HG03354 (cell line): ENCODE results near the gene ANO7.

ENCODE experiments used
- ATAC-seq: cut with Tn5 transposase; IDR thresholded peaks from one replicate; pipeline ENCODE4 v1.9.1; 2021; ENCODE audit warnings: mild to moderate bottlenecking; ENCODE audit not compliant: unreplicated experiment, poor library complexity, severe bottlenecking

Gene ANO7

GRCh38 chr2:241239552-241240202, 51.2 kb downstream of the ANO7 start:
- no peak for ATAC-seq

- no peak for ATAC-seq
Measured at GRCh38 chr2:241240320-241241004, 52.0 kb downstream of the ANO7 start.

DNA sequence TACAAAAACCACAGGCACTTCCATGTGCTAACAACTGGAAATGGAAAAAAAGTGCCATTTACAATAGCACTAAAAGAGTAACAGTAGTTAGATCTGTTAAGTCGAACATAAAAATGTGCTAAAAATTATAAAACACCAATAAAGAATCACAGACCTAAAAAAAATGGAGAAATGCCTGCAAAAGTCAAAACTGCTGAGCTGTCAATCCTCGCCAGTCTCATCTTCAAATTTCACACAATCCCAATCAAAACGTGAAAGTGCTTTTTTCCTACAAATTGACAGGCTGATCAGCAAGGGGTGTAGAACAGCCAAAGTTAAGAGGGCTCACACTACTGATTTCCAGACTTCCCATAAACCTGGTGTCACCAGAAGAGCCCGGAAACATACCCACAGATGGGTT, 53.2 kb downstream of the ANO7 start:
- no peak for ATAC-seq

DNA sequence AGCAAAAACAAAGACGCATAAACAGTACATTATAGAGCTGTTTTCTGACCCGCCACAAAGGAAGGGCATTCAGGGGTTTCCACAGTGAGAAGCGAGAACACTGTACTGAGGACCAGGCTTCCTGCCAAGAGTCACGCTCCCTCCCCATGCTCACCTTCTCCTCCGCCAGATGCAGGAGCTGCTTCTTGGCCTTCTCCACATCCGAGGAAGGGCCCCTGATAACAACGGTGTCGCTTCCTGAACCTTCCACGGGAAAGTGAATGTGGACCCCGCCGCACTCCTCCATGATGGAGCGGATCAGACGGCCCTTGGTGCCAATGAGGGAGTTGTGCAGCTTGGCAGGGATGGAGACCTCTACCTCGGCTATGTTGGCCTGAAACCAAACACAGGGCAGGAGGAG, 53.8 kb downstream of the ANO7 start:
- ATAC-seq: no peak

- no peak for ATAC-seq
Measured at GRCh38 chr2:241244368-241244767, 55.9 kb downstream of the ANO7 start.

- ATAC-seq: no peak
Measured at GRCh38 chr2:241248289-241248688, 59.8 kb downstream of the ANO7 start.

DNA sequence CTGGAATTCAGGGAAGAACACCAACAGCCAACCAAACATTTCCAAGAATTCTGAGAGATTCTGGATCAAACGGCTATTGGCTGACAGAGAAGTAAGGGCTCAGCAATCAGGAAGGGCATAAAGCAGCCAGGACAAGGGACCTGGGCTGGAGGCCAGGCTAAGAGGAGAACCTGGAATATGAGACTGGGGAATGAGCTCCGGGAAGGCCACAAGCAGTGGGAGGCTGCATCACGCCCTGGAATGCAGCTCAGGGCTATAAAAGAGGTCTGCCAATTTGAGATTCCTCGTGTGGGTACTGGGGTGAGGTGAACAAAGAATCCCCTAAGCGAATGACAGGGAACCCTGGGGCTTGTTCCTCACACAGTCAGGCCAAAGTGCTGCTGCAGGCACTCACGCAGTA, 60.4 kb downstream of the ANO7 start:
- no peak for ATAC-seq

GRCh38 chr2:241249654-241250053, 61.2 kb downstream of the ANO7 start:
- no peak for ATAC-seq

DNA sequence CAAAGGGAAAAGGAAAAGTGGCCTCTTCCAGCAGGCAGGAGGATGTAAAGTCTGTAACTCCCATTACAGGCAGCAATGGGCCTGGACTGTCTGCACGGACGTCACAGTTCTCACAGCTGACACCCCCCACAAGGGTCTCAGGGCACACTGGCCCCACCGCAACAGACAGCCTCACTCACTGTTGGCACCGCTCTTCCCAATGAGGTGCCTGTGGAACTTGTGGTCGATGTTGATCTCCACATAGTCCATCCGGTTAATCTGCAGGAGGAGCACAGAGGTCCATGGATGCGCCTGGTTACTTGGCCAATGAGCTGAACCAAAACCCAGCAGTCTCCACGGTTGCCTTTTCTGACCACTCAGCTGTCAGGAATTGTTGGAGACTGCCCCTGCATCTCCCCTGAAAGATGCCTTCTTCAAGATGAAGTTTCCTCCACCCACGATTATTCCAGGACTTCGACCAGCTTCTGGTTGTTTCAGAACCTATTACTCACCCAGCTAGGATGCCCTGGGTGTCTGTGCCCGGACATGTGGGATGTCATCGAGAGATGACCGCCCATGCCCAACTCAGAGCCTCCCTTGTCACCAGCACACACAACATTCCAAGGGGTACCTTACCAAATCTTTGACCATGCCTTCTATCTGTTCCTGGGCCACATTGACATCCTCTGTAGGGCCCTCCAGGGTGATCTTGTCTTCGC, 64.5 kb downstream of the ANO7 start:
- ATAC-seq: no peak

- ATAC-seq: no peak
Measured at GRCh38 chr2:241254904-241255351, 66.5 kb downstream of the ANO7 start.

DNA sequence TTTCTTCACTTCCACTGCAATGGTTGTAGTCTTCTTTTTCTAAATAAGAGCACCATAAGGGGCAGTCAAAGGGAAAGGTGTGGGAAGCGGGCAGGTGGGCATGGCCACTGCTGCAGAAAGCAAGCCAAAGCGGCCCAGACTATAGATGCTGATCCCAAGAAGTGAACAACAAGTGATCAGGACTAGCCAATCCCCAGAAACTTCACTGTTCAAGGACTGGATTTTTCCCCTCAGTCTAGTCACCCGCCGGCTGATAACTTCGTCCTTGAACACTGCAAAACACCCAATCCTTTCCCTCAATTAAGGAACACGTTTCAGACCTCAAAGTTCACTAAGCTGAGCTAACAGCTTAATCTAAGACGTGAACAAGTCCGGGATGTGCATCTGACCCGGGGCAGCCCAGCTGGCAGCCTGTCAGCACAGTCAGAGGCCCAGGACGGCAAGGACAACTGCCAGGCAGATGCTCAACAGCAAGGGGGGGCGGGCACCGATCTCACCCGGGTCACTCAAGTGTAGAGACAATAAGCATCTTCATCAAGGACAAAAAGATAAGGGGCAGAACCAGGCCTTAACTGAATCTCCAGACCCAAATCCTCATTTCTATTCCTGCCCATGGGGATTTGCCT, 67.2 kb downstream of the ANO7 start:
- no peak for ATAC-seq

- no peak for ATAC-seq
Measured at GRCh38 chr2:241256168-241256545, 67.7 kb downstream of the ANO7 start.

DNA sequence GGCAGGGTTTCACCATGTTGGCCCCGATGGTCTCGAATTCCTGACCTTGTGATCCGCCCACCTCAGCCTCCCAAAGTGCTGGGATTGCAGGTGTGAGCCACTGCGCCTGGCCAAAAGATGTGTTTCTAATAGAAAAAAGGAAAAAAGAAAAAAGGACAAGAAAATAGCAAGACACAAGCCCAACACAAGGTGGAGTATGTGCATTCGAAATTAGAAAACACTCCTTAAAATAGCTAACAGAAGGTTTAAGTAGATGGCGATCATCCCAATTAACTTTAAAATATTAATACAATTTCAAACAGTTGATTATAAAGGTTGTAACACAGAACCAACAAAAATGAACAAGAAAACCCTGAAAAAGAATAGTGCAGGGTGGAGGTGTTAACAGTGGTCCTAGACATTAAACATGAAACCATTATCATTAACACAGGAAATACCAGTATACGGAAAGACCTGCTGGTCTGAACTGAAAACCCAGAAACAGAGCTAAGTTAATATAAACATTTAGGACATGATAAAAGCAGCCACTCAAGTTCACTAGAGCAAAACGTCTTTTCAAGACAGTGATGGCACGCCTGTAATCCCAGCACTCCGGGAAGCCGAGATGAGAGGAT, 69.0 kb downstream of the ANO7 start:
- no peak for ATAC-seq

GRCh38 chr2:241258505-241259280, 70.2 kb downstream of the ANO7 start:
- no peak for ATAC-seq

DNA sequence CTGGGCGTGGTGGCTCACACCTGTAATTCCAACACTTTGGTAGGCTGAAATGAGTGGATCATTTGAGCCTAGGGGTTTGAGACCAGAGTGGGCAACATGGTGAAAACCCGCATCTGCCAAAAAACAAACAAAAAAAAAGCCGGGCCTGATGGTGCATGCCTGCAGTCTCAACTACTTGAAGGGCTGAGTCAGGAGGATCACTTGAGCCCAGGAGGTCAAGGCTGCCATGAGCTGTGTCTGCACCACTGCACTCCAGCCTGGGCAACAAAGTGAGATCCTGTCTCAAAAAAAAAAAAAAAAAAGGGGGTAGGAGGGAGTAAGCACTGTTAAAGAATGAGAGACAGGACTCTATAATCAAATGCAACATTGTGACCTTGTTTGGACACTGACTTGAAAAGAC, 72.4 kb downstream of the ANO7 start:
- ATAC-seq: no peak

GRCh38 chr2:241261628-241262027, 73.2 kb downstream of the ANO7 start:
- no peak for ATAC-seq

- no peak for ATAC-seq
Measured at GRCh38 chr2:241263061-241263460, 74.6 kb downstream of the ANO7 start.

DNA sequence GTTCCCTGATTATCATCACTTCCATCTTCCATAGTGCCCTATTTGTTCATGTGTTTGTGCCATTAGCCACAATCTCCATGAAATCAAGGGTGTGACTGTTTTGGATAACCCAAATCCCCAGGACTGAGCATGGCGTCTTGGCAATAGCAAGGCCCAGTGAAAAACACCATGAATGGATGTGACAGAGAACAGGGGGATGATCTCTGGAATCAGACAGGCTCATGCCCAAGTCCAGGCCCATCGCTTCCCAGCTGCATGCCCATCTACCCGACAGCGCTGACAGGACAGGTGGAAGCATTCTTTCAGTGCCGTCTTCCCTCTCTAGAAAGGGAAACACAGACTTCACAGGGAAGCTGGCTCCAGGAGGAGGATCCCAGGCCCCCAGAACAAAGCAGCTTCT, 77.0 kb downstream of the ANO7 start:
- ATAC-seq: no peak

DNA sequence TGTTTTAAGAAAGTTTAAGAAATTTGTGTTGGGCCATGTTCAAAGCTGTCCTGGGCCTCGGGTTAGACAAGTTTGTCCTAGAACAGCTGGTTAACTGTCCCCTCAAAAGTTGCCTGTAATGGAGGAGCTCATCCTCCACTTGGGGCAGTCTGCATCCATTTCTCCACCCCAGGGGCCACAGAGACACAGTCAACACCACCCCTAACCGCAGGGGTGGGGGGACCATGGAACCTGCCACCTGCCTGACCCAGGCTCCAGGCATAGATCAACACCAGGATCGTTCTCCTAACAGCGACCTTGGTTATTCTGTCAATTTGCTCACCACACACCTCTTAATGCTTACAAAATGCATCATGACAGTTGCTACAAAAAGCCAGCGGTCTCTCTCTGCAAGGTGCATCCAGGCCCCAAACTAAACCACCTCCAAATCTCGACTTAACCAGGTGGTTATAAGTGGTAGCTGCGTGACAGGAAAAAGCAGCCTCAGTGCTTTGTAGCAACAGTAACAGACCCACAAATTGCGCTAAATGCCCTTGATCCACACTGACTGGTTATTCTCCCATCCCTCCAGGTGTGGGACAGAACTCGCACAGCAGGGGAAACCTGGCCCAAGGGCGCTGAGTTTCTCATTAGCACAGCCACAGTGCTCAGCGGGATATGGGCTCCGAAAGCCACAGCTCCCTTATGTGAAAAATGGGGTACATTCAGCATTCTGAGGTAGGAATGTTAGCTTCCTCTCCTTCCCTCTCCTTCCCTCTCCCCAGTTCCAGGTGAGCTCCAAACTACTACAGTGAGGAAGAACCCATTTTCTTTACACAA, 79.0 kb downstream of the ANO7 start:
- no peak for ATAC-seq
